HEK293 (cell line): Measurements from ENCODE around the gene KCNK17.

Experiments used
- CTCF ChIA-PET: fragments of 350-600 bp; formaldehyde crosslinking; extraction: SDS; loops from one replicate; lab custom pipeline; 2021; ENCODE audit warnings: antibody characterized with exemption; lab: Yijun Ruan, JAX
- POLR2A ChIA-PET: fragments of 300-600 bp; formaldehyde crosslinking; extraction: SDS; loops from one replicate; lab custom pipeline; 2020; ENCODE audit warnings: antibody characterized with exemption, inconsistent platforms; lab: Yijun Ruan, JAX
- H3K27ac ChIP-seq: fragments of 200-500 bp; sonication (Bioruptor generic); 2 replicates; pipeline ENCODE4 v1.5.1; 2014; ENCODE audit warnings: low read depth, low read length, control low read depth, inconsistent platforms; ENCODE audit errors: extremely low read depth
- H3K36me3 ChIP-seq, 2 experiments: fragments of 200-500 bp in 1 of 2; sonication (Bioruptor generic) in 1 of 2; 1 replicate in 1 of 2; 2 replicates in 1 of 2; pipeline ENCODE4 v1.5.1; 2014 to 2017; ENCODE audit warnings: inconsistent platforms in 2 of 2, low read length in 2 of 2; ENCODE audit not compliant: control insufficient read depth in 2 of 2, insufficient read depth in 1 of 2
- H3K4me1 ChIP-seq: fragments of 200-500 bp; sonication (Bioruptor generic); 2 replicates; pipeline ENCODE4 v1.5.1; 2014; ENCODE audit warnings: mild to moderate bottlenecking, low read length, inconsistent platforms; ENCODE audit not compliant: control insufficient read depth, insufficient read depth
- H3K4me3 ChIP-seq: 2 replicates; pipeline ENCODE4 v1.5.1; 2011; ENCODE audit warnings: low read depth, mild to moderate bottlenecking, control low read depth, low read length, moderate library complexity
- H3K9me3 ChIP-seq: fragments of 200-500 bp; sonication (Bioruptor generic); 2 replicates; pipeline ENCODE4 v1.5.1; 2014; ENCODE audit warnings: low read depth, low read length, inconsistent platforms; ENCODE audit not compliant: control insufficient read depth, insufficient read depth
- GLIS1 ChIP-seq: fragments of 450-650 bp; formaldehyde crosslinking; IDR thresholded peaks from 2 replicates; pipeline ENCODE4 v1.5.1; 2016; ENCODE audit warnings: missing biosample characterization, missing genetic modification characterization
- OSR2 ChIP-seq: fragments of 450-650 bp; formaldehyde crosslinking; IDR thresholded peaks from 2 replicates; pipeline ENCODE4 v1.5.1; 2016; ENCODE audit warnings: missing biosample characterization, missing genetic modification characterization
- PRDM1 ChIP-seq: fragments of 450-650 bp; formaldehyde crosslinking; IDR thresholded peaks from 2 replicates; pipeline ENCODE4; 2016; ENCODE audit warnings: missing biosample characterization, missing genetic modification characterization
- SCRT2 ChIP-seq: fragments of 450-650 bp; formaldehyde crosslinking; IDR thresholded peaks from 2 replicates; pipeline ENCODE4 v1.5.1; 2016; ENCODE audit warnings: missing biosample characterization, missing genetic modification characterization
- SP7 ChIP-seq: fragments of 450-650 bp; formaldehyde crosslinking; IDR thresholded peaks from 2 replicates; pipeline ENCODE4 v1.5.1; 2016; ENCODE audit warnings: missing biosample characterization, missing genetic modification characterization
- TCF7L2 ChIP-seq: IDR thresholded peaks from 2 replicates; pipeline ENCODE4 v1.6.1; 2011; ENCODE audit warnings: low read depth, mild to moderate bottlenecking, inconsistent platforms, low read length, moderate library complexity, borderline replicate concordance
- ZBTB17 ChIP-seq: fragments of 450-650 bp; formaldehyde crosslinking; IDR thresholded peaks from 2 replicates; pipeline ENCODE4 v1.5.1; 2016; ENCODE audit warnings: missing biosample characterization, missing genetic modification characterization
- ZBTB26 ChIP-seq: fragments of 450-650 bp; formaldehyde crosslinking; optimal IDR thresholded peaks from 2 replicates; pipeline ENCODE3; 2016; ENCODE audit warnings: missing biosample characterization, mild to moderate bottlenecking, missing genetic modification characterization
- ZBTB48 ChIP-seq: fragments of 450-650 bp; formaldehyde crosslinking; IDR thresholded peaks from 2 replicates; pipeline ENCODE4 v1.5.1; 2016; ENCODE audit warnings: missing biosample characterization, missing genetic modification characterization
- ZBTB8A ChIP-seq: fragments of 450-650 bp; formaldehyde crosslinking; IDR thresholded peaks from 2 replicates; pipeline ENCODE4 v1.5.1; 2016; ENCODE audit warnings: missing biosample characterization, missing genetic modification characterization
- ZFP69B ChIP-seq: fragments of 450-650 bp; formaldehyde crosslinking; IDR thresholded peaks from 2 replicates; pipeline ENCODE4 v1.5.1; 2016; ENCODE audit warnings: missing biosample characterization, missing genetic modification characterization
- ZNF19 ChIP-seq: fragments of 450-650 bp; formaldehyde crosslinking; IDR thresholded peaks from 2 replicates; pipeline ENCODE4; 2016; ENCODE audit warnings: missing biosample characterization, missing genetic modification characterization, low read depth
- ZNF239 ChIP-seq: fragments of 450-650 bp; formaldehyde crosslinking; IDR thresholded peaks from 2 replicates; pipeline ENCODE4 v1.5.1; 2016; ENCODE audit warnings: missing biosample characterization, missing genetic modification characterization
- ZNF24 ChIP-seq: fragments of 450-650 bp; formaldehyde crosslinking; IDR thresholded peaks from 2 replicates; pipeline ENCODE4 v1.5.1; 2016; ENCODE audit warnings: missing biosample characterization, missing genetic modification characterization
- ZNF248 ChIP-seq: fragments of 450-650 bp; formaldehyde crosslinking; IDR thresholded peaks from 2 replicates; pipeline ENCODE4 v1.5.1; 2017; ENCODE audit warnings: missing biosample characterization, missing genetic modification characterization
- ZNF26 ChIP-seq: fragments of 450-650 bp; formaldehyde crosslinking; IDR thresholded peaks from 2 replicates; pipeline ENCODE4 v1.5.1; 2016; ENCODE audit warnings: missing biosample characterization, missing genetic modification characterization
- ZNF280C ChIP-seq: fragments of 450-650 bp; formaldehyde crosslinking; IDR thresholded peaks from 2 replicates; pipeline ENCODE4 v1.5.1; 2016; ENCODE audit warnings: missing biosample characterization, missing genetic modification characterization
- ZNF292 ChIP-seq: fragments of 450-650 bp; formaldehyde crosslinking; IDR thresholded peaks from 2 replicates; pipeline ENCODE4 v1.5.1; 2016; ENCODE audit warnings: low read depth, missing biosample characterization, missing genetic modification characterization, borderline replicate concordance
- ZNF391 ChIP-seq: fragments of 450-650 bp; formaldehyde crosslinking; IDR thresholded peaks from 2 replicates; pipeline ENCODE4 v1.5.1; 2016; ENCODE audit warnings: low read depth, missing biosample characterization, missing genetic modification characterization, borderline replicate concordance
- ZNF394 ChIP-seq: fragments of 450-650 bp; formaldehyde crosslinking; IDR thresholded peaks from 2 replicates; pipeline ENCODE4 v1.5.1; 2016; ENCODE audit warnings: missing biosample characterization, missing genetic modification characterization, mild to moderate bottlenecking, moderate library complexity, borderline replicate concordance
- ZNF416 ChIP-seq: fragments of 450-650 bp; formaldehyde crosslinking; IDR thresholded peaks from 2 replicates; pipeline ENCODE4 v1.5.1; 2016; ENCODE audit warnings: missing biosample characterization, missing genetic modification characterization
- ZNF510 ChIP-seq: fragments of 450-650 bp; formaldehyde crosslinking; IDR thresholded peaks from 2 replicates; pipeline ENCODE4 v1.5.1; 2018; ENCODE audit warnings: mild to moderate bottlenecking, missing genetic modification characterization, missing biosample characterization; ENCODE audit not compliant: insufficient replicate concordance
- ZNF530 ChIP-seq: fragments of 450-650 bp; formaldehyde crosslinking; IDR thresholded peaks from 2 replicates; pipeline ENCODE4 v1.5.1; 2016; ENCODE audit warnings: low read depth, missing biosample characterization, missing genetic modification characterization
- ZNF629 ChIP-seq: fragments of 450-650 bp; formaldehyde crosslinking; IDR thresholded peaks from 2 replicates; pipeline ENCODE4 v1.5.1; 2017; ENCODE audit warnings: missing biosample characterization, missing genetic modification characterization
- ZNF701 ChIP-seq: fragments of 450-650 bp; formaldehyde crosslinking; IDR thresholded peaks from 2 replicates; pipeline ENCODE4 v1.5.1; 2016; ENCODE audit warnings: missing biosample characterization, missing genetic modification characterization
- ZNF747 ChIP-seq: fragments of 450-650 bp; formaldehyde crosslinking; IDR thresholded peaks from 2 replicates; pipeline ENCODE4 v1.5.1; 2016; ENCODE audit warnings: missing biosample characterization, missing genetic modification characterization
- ZNF777 ChIP-seq: fragments of 450-650 bp; formaldehyde crosslinking; IDR thresholded peaks from 2 replicates; pipeline ENCODE4 v1.5.1; 2017; ENCODE audit warnings: missing biosample characterization, missing genetic modification characterization, borderline replicate concordance
- ZSCAN23 ChIP-seq: fragments of 450-650 bp; formaldehyde crosslinking; IDR thresholded peaks from 2 replicates; pipeline ENCODE4 v1.5.1; 2016; ENCODE audit warnings: missing biosample characterization, missing genetic modification characterization
- ZXDB ChIP-seq: fragments of 450-650 bp; formaldehyde crosslinking; IDR thresholded peaks from 2 replicates; pipeline ENCODE4 v1.5.1; 2016; ENCODE audit warnings: missing biosample characterization, missing genetic modification characterization
- TF ChIP-seq, protein P1 (sequence below): fragments of 450-650 bp; IDR thresholded peaks from 2 replicates; pipeline ENCODE4 v1.5.1; 2018; ENCODE audit warnings: missing biosample characterization, missing genetic modification characterization

KCNK17 gene

GRCh38 chr6:39254999-39255535 is 59.2 kb downstream of the KCNK17 start:
- H3K9me3 ChIP-seq = no peaks in the 10 kb centered on the region
- TF ChIP-seq ZNF701 (tag by site-specific recombination) = no peak
- TF ChIP-seq ZBTB8A = no peak
- no peak for TF ChIP-seq ZNF777 (tag by site-specific recombination)
- CTCF ChIA-PET = no interaction called here
- POLR2A ChIA-PET = no interaction called here
- H3K4me1 ChIP-seq = peaks cover 8% of the 10 kb centered on the region; the same call in 1 of the 2 replicates
- no peaks in the 10 kb centered on the region for H3K36me3 ChIP-seq
- no peak overlapping the region for H3K4me3 ChIP-seq
- no peak overlapping the region for H3K27ac ChIP-seq

GRCh38 chr6:39251406-39251805 is 62.8 kb downstream of the KCNK17 start:
- Histone ChIP-seq H3K27ac (no peak overlapping the region), H3K36me3 (no peaks in the 10 kb centered on the region), H3K9me3 (no peaks in the 10 kb centered on the region), H3K4me1 (peaks cover 8% of the 10 kb centered on the region; the same call in 1 of the 2 replicates), H3K4me3 (no peak overlapping the region)
- POLR2A ChIA-PET = no interaction called here
- CTCF ChIA-PET = no interaction called here
- TF ChIP-seq ZFP69B (tag by site-specific recombination) (peak; percentile 57; the same call in 1 of the 2 replicates), TCF7L2 (peak; percentile 83), ZNF747 (tag by site-specific recombination) (no peak), ZNF510 (no peak), ZNF391 (tag by site-specific recombination) (no peak), SP7 (tag by site-specific recombination) (peak; percentile 72), ZBTB26 (tag by site-specific recombination) (no peak), ZNF280C (tag by site-specific recombination) (no peak), PRDM1 (tag by site-specific recombination) (no peak; the same call in 1 of the 2 replicates), GLIS1 (tag by site-specific recombination) (peak; percentile 79), ZNF416 (tag by site-specific recombination) (no peak), ZNF248 (tag by site-specific recombination) (no peak), ZNF24 (tag by site-specific recombination) (peak; percentile 74), ZXDB (tag by site-specific recombination) (peak; percentile 93), ZNF629 (peak; percentile 92), OSR2 (tag by site-specific recombination) (peak; percentile 49; the same call in 1 of the 2 replicates), ZNF26 (no peak), ZNF239 (tag by site-specific recombination) (no peak), ZBTB48 (tag by site-specific recombination) (0 out of 2 replicates have a peak, but pooled peaks have one; percentile 25), ZNF19 (tag by site-specific recombination) (0 out of 2 replicates have a peak, but pooled peaks have one; percentile 25), SCRT2 (tag by site-specific recombination) (peak; percentile 99), ZSCAN23 (tag by site-specific recombination) (0 out of 2 replicates have a peak, but pooled peaks have one; percentile 26), ZNF292 (tag by site-specific recombination) (no peak), ZBTB17 (peak; percentile 84), ZNF394 (peak; percentile 20; the same call in 1 of the 2 replicates), ZNF530 (tag by site-specific recombination) (no peak)
- TF ChIP-seq, protein P1, sequence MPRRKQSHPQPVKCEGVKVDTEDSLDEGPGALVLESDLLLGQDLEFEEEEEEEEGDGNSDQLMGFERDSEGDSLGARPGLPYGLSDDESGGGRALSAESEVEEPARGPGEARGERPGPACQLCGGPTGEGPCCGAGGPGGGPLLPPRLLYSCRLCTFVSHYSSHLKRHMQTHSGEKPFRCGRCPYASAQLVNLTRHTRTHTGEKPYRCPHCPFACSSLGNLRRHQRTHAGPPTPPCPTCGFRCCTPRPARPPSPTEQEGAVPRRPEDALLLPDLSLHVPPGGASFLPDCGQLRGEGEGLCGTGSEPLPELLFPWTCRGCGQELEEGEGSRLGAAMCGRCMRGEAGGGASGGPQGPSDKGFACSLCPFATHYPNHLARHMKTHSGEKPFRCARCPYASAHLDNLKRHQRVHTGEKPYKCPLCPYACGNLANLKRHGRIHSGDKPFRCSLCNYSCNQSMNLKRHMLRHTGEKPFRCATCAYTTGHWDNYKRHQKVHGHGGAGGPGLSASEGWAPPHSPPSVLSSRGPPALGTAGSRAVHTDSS (tag by site-specific recombination) = 0 out of 2 replicates have a peak, but pooled peaks have one; percentile 19
